HCT116 (cell line): ENCODE data around the gene IL37.

ENCODE experiments used
- CTCF ChIP-seq, 3 experiments: fragments of 200-600 bp in 1 of 3; sonication (generic) in 1 of 3; IDR thresholded peaks in 2 of 3; conservative IDR thresholded peaks in 1 of 3; 2 replicates each; pipeline ENCODE4 v1.5.1; 2012 to 2017; ENCODE audit warnings: low read depth in 2 of 3, low read length in 2 of 3, antibody characterized with exemption in 1 of 3, borderline replicate concordance in 1 of 3, control low read depth in 1 of 3, mild to moderate bottlenecking in 1 of 3, mixed read lengths in 1 of 3, mixed run types in 1 of 3, moderate library complexity in 1 of 3; ENCODE audit not compliant: insufficient read depth in 1 of 3
- EZH2 ChIP-seq: fragments of 200-600 bp; sonication (generic); IDR thresholded peaks from 2 replicates; pipeline ENCODE4 v1.6.1; 2017; ENCODE audit warnings: antibody characterized with exemption, mixed run types
- EZH2phosphoT487 ChIP-seq: fragments of 200-600 bp; IDR thresholded peaks from 2 replicates; pipeline ENCODE4 v1.6.1; 2018; ENCODE audit warnings: antibody characterized with exemption, borderline replicate concordance
- JUND ChIP-seq: IDR thresholded peaks from 2 replicates; pipeline ENCODE4 v1.6.1; 2012
- POLR2A ChIP-seq: IDR thresholded peaks from 2 replicates; pipeline ENCODE4 v1.7.0; 2011; ENCODE audit warnings: borderline replicate concordance; ENCODE audit not compliant: insufficient read depth, insufficient read length; ENCODE audit errors: extremely low read depth
- RAD21 ChIP-seq: IDR thresholded peaks from 2 replicates; pipeline ENCODE4 v1.6.1; 2012; ENCODE audit warnings: low read depth, mild to moderate bottlenecking
- SIN3A ChIP-seq: IDR thresholded peaks from 2 replicates; pipeline ENCODE4 v1.6.1; 2012; ENCODE audit warnings: low read depth
- ZFX ChIP-seq: fragments of 450-650 bp; IDR thresholded peaks from 2 replicates; pipeline ENCODE4 v1.6.1; 2017
- TF ChIP-seq, protein P1 (sequence below): IDR thresholded peaks from 2 replicates; pipeline ENCODE4 v1.6.1; 2012

DNA sequence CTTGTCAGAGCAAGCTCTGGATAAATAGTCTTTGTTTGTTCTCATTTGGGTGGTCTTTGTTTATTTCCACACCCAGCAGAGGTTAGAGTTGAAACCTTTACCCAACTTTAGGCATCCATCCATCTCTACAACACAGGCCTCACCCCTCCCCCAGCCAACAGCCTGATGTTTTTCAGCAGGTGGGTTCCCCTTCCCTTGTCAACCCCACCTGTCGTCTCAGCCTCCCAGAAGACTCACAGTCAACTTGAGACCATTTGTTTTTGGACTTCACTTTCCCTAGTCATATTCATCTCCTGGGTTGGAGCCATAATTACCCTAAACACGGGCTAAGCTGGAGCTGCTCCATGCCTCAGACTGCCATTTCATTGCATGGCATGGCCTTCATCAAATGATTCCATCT is 35.1 kb downstream of the IL37 start:
- TF ChIP-seq POLR2A, result no peak
- no peak for TF ChIP-seq RAD21
- TF ChIP-seq CTCF (IDR thresholded peaks at IDR 0.05 in 2 of 3, conservative IDR thresholded peaks at IDR 0.05 in 1 of 3; ENCODE audit: borderline replicate concordance in 1 of 3, insufficient read depth in 1 of 3, low read depth in 2 of 3, low read length in 2 of 3), result no peak
- no peak for TF ChIP-seq SIN3A
- TF ChIP-seq JUND, result no peak
- TF ChIP-seq, protein P1, sequence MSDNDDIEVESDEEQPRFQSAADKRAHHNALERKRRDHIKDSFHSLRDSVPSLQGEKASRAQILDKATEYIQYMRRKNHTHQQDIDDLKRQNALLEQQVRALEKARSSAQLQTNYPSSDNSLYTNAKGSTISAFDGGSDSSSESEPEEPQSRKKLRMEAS, result no peak
- TF ChIP-seq ZFX, result no peak
- TF ChIP-seq EZH2phosphoT487, result no peak
- no peak for TF ChIP-seq EZH2
